Peyer's patch (tissue), 4 donors: ENCODE results near the gene DDAH2.

Source experiments
- CTCF ChIP-seq, 6 experiments: fragments of 450-650 bp in 4 of 6; fragments of 200-600 bp in 2 of 6; sonication (generic) in 1 of 6; IDR thresholded peaks; one replicate each; pipeline ENCODE4 v1.5.1; 2017 to 2019; ENCODE audit warnings: antibody characterized with exemption in 6 of 6, mild to moderate bottlenecking in 3 of 6, moderate library complexity in 1 of 6
- POLR2A ChIP-seq, 2 donors: fragments of 450-650 bp; IDR thresholded peaks; one replicate each; pipeline ENCODE4 v1.5.1; 2017; ENCODE audit warnings: antibody characterized with exemption in 2 of 2, mild to moderate bottlenecking in 2 of 2, moderate library complexity in 2 of 2

DNA sequence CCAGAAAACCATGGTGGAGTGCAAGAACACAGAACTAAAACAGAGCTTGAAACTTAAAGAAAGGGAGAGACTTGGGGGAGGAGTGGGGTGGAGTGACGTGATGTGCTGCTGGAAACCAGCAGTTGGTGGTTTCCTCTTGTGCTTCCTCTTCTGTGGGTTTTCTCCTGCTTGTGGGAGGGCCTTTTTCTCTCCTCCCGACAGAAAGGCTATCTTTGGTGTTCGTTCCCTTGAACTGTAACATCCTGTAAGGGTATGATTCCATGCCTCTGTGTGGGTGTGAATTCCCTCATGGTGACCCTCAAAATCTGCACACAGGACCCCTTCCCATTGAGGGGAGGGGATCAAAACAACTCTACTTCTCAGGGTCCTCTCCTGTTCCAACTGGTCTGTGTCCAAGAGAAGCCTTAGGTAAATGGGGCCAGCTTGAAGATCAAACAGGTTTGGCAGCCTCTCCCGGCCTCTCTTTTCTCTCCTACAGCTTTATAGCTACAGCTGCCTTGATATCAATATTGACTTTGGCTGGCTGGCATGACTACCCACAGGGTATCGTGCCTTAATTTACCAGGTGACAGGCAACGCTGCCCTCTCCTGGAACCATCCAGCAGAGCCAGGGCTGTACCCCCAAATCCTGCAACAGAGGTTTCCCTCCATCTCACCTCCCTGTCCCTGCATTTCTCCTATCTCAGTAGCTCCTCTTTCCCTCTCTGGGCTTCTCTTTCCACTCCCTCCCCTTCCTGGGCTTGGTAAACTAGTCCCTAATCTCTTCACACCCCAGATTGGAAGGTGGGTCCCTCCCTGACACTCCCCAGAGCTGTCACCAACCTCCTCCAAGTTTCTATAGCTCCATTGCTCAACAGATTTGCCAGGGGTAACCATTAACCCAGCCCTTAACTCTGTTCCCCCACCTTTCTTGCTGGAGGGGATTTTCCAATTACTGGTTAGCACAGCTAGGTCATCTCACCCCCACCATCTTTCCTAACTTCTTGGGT, 9.2 kb upstream of the DDAH2 start:
- peak in 4 of 6 experiments; percentile 5 to 51 (median 30) for TF ChIP-seq CTCF (IDR thresholded peaks at IDR 0.05)
- peak; percentile 18 to 42 for TF ChIP-seq POLR2A (IDR thresholded peaks at IDR 0.05)
